Fibroblast of lung (primary cell): ENCODE measurements around the gene ANK2. TPM values are rescaled to one million over a fixed set of nuclear protein-coding genes. Genes with fewer than 3 reads are reported as not detected.

Experiments
- DNase-seq, 2 donors: peaks; one replicate each; pipeline versions ENCODE4 v3.0.0 to v3.0.0-alpha.2; 2010; ENCODE audit warnings: low read depth in 2 of 2
- H2AFZ ChIP-seq: 2 replicates; pipeline ENCODE4 v1.5.1; 2012; ENCODE audit warnings: low read length, control low read depth, inconsistent platforms
- H3K27ac ChIP-seq: 2 replicates; pipeline ENCODE4 v1.5.1; 2011; ENCODE audit warnings: low read length, control low read depth; ENCODE audit not compliant: insufficient read depth
- H3K27me3 ChIP-seq: 2 replicates; pipeline ENCODE4 v1.5.1; 2011; ENCODE audit warnings: mild to moderate bottlenecking, low read length; ENCODE audit not compliant: control insufficient read depth, insufficient read depth
- H3K36me3 ChIP-seq: 2 replicates; pipeline ENCODE4 v1.5.1; 2011; ENCODE audit warnings: low read length; ENCODE audit not compliant: control insufficient read depth, insufficient read depth
- H3K4me1 ChIP-seq: 2 replicates; pipeline ENCODE4 v1.5.1; 2011; ENCODE audit warnings: low read length; ENCODE audit not compliant: control insufficient read depth, insufficient read depth; ENCODE audit errors: extremely low read depth
- H3K4me2 ChIP-seq: 2 replicates; pipeline ENCODE4 v1.5.1; 2011; ENCODE audit warnings: low read length, control low read depth; ENCODE audit not compliant: insufficient read depth; ENCODE audit errors: extremely low read depth
- H3K4me3 ChIP-seq, 4 experiments: fragments of 200-600 bp in 1 of 4; sonication (generic) in 1 of 4; replicated peaks in 1 of 4; 2 replicates each; pipeline ENCODE4 v1.5.1; 2011 to 2016; ENCODE audit warnings: low read length in 4 of 4, low read depth in 3 of 4, mild to moderate bottlenecking in 3 of 4, control low read depth in 2 of 4, inconsistent platforms in 1 of 4, mixed read lengths in 1 of 4; ENCODE audit not compliant: insufficient read depth in 1 of 4; ENCODE audit errors: control extremely low read depth in 1 of 4
- H3K79me2 ChIP-seq: 2 replicates; pipeline ENCODE4 v1.5.1; 2012; ENCODE audit warnings: mild to moderate bottlenecking, low read length, inconsistent platforms; ENCODE audit not compliant: control insufficient read depth, insufficient read depth
- H3K9ac ChIP-seq: 2 replicates; pipeline ENCODE4 v1.5.1; 2011; ENCODE audit warnings: mild to moderate bottlenecking, low read length, control low read depth; ENCODE audit not compliant: insufficient read depth
- H3K9me3 ChIP-seq: 2 replicates; pipeline ENCODE4 v1.5.1; 2012; ENCODE audit warnings: low read depth, low read length; ENCODE audit not compliant: control insufficient read depth, insufficient read depth
- H4K20me1 ChIP-seq: 2 replicates; pipeline ENCODE4 v1.5.1; 2011; ENCODE audit warnings: low read length; ENCODE audit not compliant: control insufficient read depth, insufficient read depth; ENCODE audit errors: extremely low read depth
- CTCF ChIP-seq, 2 donors: IDR thresholded peaks in 1 of 2; conservative IDR thresholded peaks in 1 of 2; 1 replicate in 1 of 2; 2 replicates in 1 of 2; pipeline ENCODE4 v1.5.1; 2011 to 2012; ENCODE audit warnings: low read length in 2 of 2, control low read depth in 1 of 2, inconsistent platforms in 1 of 2, low read depth in 1 of 2, mild to moderate bottlenecking in 1 of 2
- EZH2 ChIP-seq: IDR thresholded peaks from 2 replicates; pipeline ENCODE4 v1.5.1; 2012; ENCODE audit warnings: low read length, control low read depth, mild to moderate bottlenecking; ENCODE audit errors: missing control alignments
- polyA plus RNA-seq, 2 donors: library from polyadenylated mRNA; depleted of rRNA in 1 of 2; stranded (reverse) in 1 of 2; unstranded in 1 of 2; fragments of >200 nt; gene quantifications; 2 replicates each; pipeline ENCODE4 v1.2.1, GENCODE V29; 2011 to 2012; ENCODE audit warnings: missing spikeins in 1 of 2
- total RNA-seq: library from RNA; depleted of rRNA; stranded (reverse); fragments of >200 nt; gene quantifications from 2 replicates; pipeline ENCODE4 v1.2.1, GENCODE V29; 2014

The ANK2 gene
- total and polyA plus RNA-seq, 2 donors (not counting 1 experiment from before 2014, with no cell fraction given) = 10.9 to 95.1 TPM

- no peaks in the 10 kb centered on the region for H3K36me3 ChIP-seq
- no peak for TF ChIP-seq EZH2
- TF ChIP-seq CTCF (conservative IDR thresholded peaks at IDR 0.05 in 1 of 2, IDR thresholded peaks at IDR 0.05 in 1 of 2; ENCODE audit: low read depth in 1 of 2, low read length in 2 of 2) = peak; percentile 95 to 99
- H3K9me3 ChIP-seq = no peaks in the 10 kb centered on the region
- no peak overlapping the region for H3K9ac ChIP-seq
- H3K79me2 ChIP-seq = no peaks in the 10 kb centered on the region
- H3K4me3 ChIP-seq = no peak overlapping the region
- H3K4me1 ChIP-seq = no peaks in the 10 kb centered on the region
- no peak overlapping the region for H3K4me2 ChIP-seq
- no peaks in the 10 kb centered on the region for H3K27me3 ChIP-seq
- no peak overlapping the region for H3K27ac ChIP-seq
- H4K20me1 ChIP-seq = no peaks in the 10 kb centered on the region
- peak; percentile 74 to 85 for DNase-seq
- no peak overlapping the region for H2AFZ ChIP-seq
Observed at GRCh38 chr4:113278324-113278934, 229.0 kb downstream of the ANK2 start.

- no peak overlapping the region for H3K4me2 ChIP-seq
- no peaks in the 10 kb centered on the region for H3K4me1 ChIP-seq
- H3K79me2 ChIP-seq = no peaks in the 10 kb centered on the region
- TF ChIP-seq EZH2 (no peak), CTCF (conservative IDR thresholded peaks at IDR 0.05 in 1 of 2, IDR thresholded peaks at IDR 0.05 in 1 of 2; ENCODE audit: low read depth in 1 of 2, low read length in 2 of 2) (no peak)
- no peak overlapping the region for H2AFZ ChIP-seq
- H3K27ac ChIP-seq = no peak overlapping the region
- no peak for DNase-seq
- no peak overlapping the region for H3K4me3 ChIP-seq
- H4K20me1 ChIP-seq = no peaks in the 10 kb centered on the region
- no peak overlapping the region for H3K9ac ChIP-seq
- no peaks in the 10 kb centered on the region for H3K27me3 ChIP-seq
- H3K9me3 ChIP-seq = no peaks in the 10 kb centered on the region
- H3K36me3 ChIP-seq = no peaks in the 10 kb centered on the region
Observed at GRCh38 chr4:113285501-113285900, 236.0 kb downstream of the ANK2 start.

- no peak overlapping the region for H2AFZ ChIP-seq
- no peaks in the 10 kb centered on the region for H3K27me3 ChIP-seq
- H3K9ac ChIP-seq = no peak overlapping the region
- H3K36me3 ChIP-seq = no peaks in the 10 kb centered on the region
- no peak for TF ChIP-seq CTCF (conservative IDR thresholded peaks at IDR 0.05 in 1 of 2, IDR thresholded peaks at IDR 0.05 in 1 of 2; ENCODE audit: low read depth in 1 of 2, low read length in 2 of 2)
- no peak for TF ChIP-seq EZH2
- H3K79me2 ChIP-seq = no peaks in the 10 kb centered on the region
- H3K4me2 ChIP-seq = no peak overlapping the region
- no peak overlapping the region for H3K4me3 ChIP-seq
- H3K4me1 ChIP-seq = peaks cover 10% of the 10 kb centered on the region
- DNase-seq = no peak
- H4K20me1 ChIP-seq = no peaks in the 10 kb centered on the region
- H3K9me3 ChIP-seq = no peaks in the 10 kb centered on the region
- no peak overlapping the region for H3K27ac ChIP-seq
Observed at GRCh38 chr4:113288257-113288656, 238.8 kb downstream of the ANK2 start.
